GM12891 (cell line): Measurements from ENCODE around the gene TBC1D2B.

Experiments
- DNase-seq: peaks from one replicate; pipeline ENCODE4 v3.0.0; 2011; ENCODE audit warnings: low spot score; ENCODE audit not compliant: insufficient read length
- FAIRE-seq: peaks from 2 replicates; lab custom pipeline; 2011; peaks lifted over from hg19 to GRCh38; lab: Jason Lieb, UNC
- PAX5 ChIP-seq: IDR thresholded peaks from 2 replicates; pipeline ENCODE4 v1.6.1; 2011; ENCODE audit warnings: low read length, moderate library complexity, mild to moderate bottlenecking; ENCODE audit not compliant: insufficient read depth, severe bottlenecking
- POLR2A ChIP-seq: IDR thresholded peaks from 2 replicates; pipeline ENCODE4 v1.6.1; 2011; ENCODE audit warnings: low read depth, low read length, control low read depth
- POLR2AphosphoS5 ChIP-seq: IDR thresholded peaks from 2 replicates; pipeline ENCODE4 v1.6.1; 2011; ENCODE audit warnings: low read depth, low read length, control low read depth
- POU2F2 ChIP-seq: IDR thresholded peaks from 2 replicates; pipeline ENCODE4 v1.6.1; 2011; ENCODE audit warnings: low read depth, mild to moderate bottlenecking, control low read depth, low read length, moderate library complexity
- SPI1 ChIP-seq: IDR thresholded peaks from 2 replicates; pipeline ENCODE4 v1.6.1; 2011; ENCODE audit warnings: low read depth, low read length, control low read depth
- TAF1 ChIP-seq: IDR thresholded peaks from 2 replicates; pipeline ENCODE4 v1.6.1; 2011; ENCODE audit warnings: low read depth, low read length, control low read depth

The TBC1D2B gene

GRCh38 chr15:78037328-78037727 lies 40.2 kb downstream of the TBC1D2B start:
- DNase-seq (no peak), FAIRE-seq (no peak)
- TF ChIP-seq PAX5 (no peak), SPI1 (no peak), POU2F2 (no peak), POLR2A (no peak), POLR2AphosphoS5 (no peak)

GRCh38 chr15:78035861-78036476 lies 41.5 kb downstream of the TBC1D2B start:
- TF ChIP-seq PAX5 (no peak), POLR2A (no peak), SPI1 (no peak), POU2F2 (no peak), TAF1 (no peak), POLR2AphosphoS5 (no peak)
- FAIRE-seq, result no peak
- DNase-seq, result no peak

- peak; percentile 20 for FAIRE-seq
- no peak for TF ChIP-seq POLR2A
- no peak for TF ChIP-seq POU2F2
- TF ChIP-seq PAX5, result no peak
- TF ChIP-seq SPI1, result no peak
- TF ChIP-seq POLR2AphosphoS5, result no peak
Observed at GRCh38 chr15:78035321-78035751, 42.2 kb downstream of the TBC1D2B start.

GRCh38 chr15:78034495-78035191 lies 42.9 kb downstream of the TBC1D2B start:
- FAIRE-seq (peak; percentile 95), DNase-seq (no peak)
- TF ChIP-seq POLR2AphosphoS5, result no peak
- no peak for TF ChIP-seq TAF1
- TF ChIP-seq PAX5, result no peak
- TF ChIP-seq POU2F2, result 0 out of 2 replicates have a peak, but pooled peaks have one; percentile 42
- no peak for TF ChIP-seq POLR2A
- TF ChIP-seq SPI1, result peak; percentile 62

More at GRCh38 chr15:78035321-78035751, 42.2 kb downstream of the TBC1D2B start:
- no peak for DNase-seq

- FAIRE-seq, result no peak
- no peak for DNase-seq
- TF ChIP-seq PAX5, result no peak
- TF ChIP-seq POLR2A, result no peak
- no peak for TF ChIP-seq SPI1
- TF ChIP-seq POLR2AphosphoS5, result no peak
- TF ChIP-seq POU2F2, result no peak
- TF ChIP-seq TAF1, result no peak
Observed at GRCh38 chr15:78033864-78034263, 43.6 kb downstream of the TBC1D2B start.

GRCh38 chr15:78032671-78033070 lies 44.8 kb downstream of the TBC1D2B start:
- TF ChIP-seq POLR2A (no peak), TAF1 (no peak), PAX5 (no peak), SPI1 (no peak), POU2F2 (no peak)
- DNase-seq, result no peak
- FAIRE-seq, result no peak

GRCh38 chr15:78024883-78025282 lies 52.6 kb downstream of the TBC1D2B start:
- FAIRE-seq (no peak), DNase-seq (no peak)
- TF ChIP-seq TAF1 (no peak), POU2F2 (no peak), POLR2AphosphoS5 (no peak), POLR2A (no peak)

- DNase-seq, result no peak
- TF ChIP-seq PAX5, result no peak
- no peak for TF ChIP-seq POLR2A
- TF ChIP-seq SPI1, result no peak
- TF ChIP-seq TAF1, result no peak
- no peak for TF ChIP-seq POLR2AphosphoS5
- TF ChIP-seq POU2F2, result no peak
- FAIRE-seq, result no peak
Observed at GRCh38 chr15:78024519-78024870, 53.0 kb downstream of the TBC1D2B start.

- FAIRE-seq (no peak), DNase-seq (no peak)
- TF ChIP-seq TAF1 (no peak), POU2F2 (no peak), PAX5 (no peak), POLR2A (no peak), SPI1 (no peak), POLR2AphosphoS5 (no peak)
Observed at GRCh38 chr15:78023865-78024518, 53.5 kb downstream of the TBC1D2B start.
